HAP-1 (cell line): ENCODE results near the gene COX8A.

Experiments used
- DNase-seq, 2 experiments: peaks; one replicate each; pipeline ENCODE4 v3.0.0-alpha.2; 2016 to 2020; ENCODE audit warnings: low spot score in 2 of 2
- H3K27me3 ChIP-seq: fragments of 250-450 bp; sonication (Bioruptor Pico); 2 replicates; pipeline ENCODE4 v1.5.1; 2020; ENCODE audit warnings: low read depth, mild to moderate bottlenecking, moderate library complexity
- H3K36me3 ChIP-seq: fragments of 250-450 bp; sonication (Bioruptor Pico); replicated peaks from 2 replicates; pipeline ENCODE4 v1.5.1; 2020; ENCODE audit warnings: mild to moderate bottlenecking
- H3K4me1 ChIP-seq: fragments of 250-450 bp; sonication (Bioruptor Pico); 2 replicates; pipeline ENCODE4 v1.5.1; 2020; ENCODE audit warnings: mild to moderate bottlenecking
- H3K4me3 ChIP-seq: fragments of 250-450 bp; sonication (Bioruptor Pico); 2 replicates; pipeline ENCODE4 v1.5.1; 2020; ENCODE audit warnings: mild to moderate bottlenecking, moderate library complexity
- H3K9me3 ChIP-seq: fragments of 250-450 bp; sonication (Bioruptor Pico); 2 replicates; pipeline ENCODE4 v1.5.1; 2020; ENCODE audit warnings: mild to moderate bottlenecking, moderate library complexity
- in situ Hi-C: fragments of 300-500 bp; cut with MboI; formaldehyde crosslinking; loops from 3 replicates; pipeline ENCODE4 v1.14.3; 2020; ENCODE audit warnings: low sequenced_read_pairs, inconsistent platforms, mixed read lengths

COX8A gene

GRCh38 chr11:63974259-63975143, at the start of gene COX8A:
Gene COX8A (plus strand): TSS chr11:63974620. CDS start chr11:63974681, 61 bp downstream.
- Histone ChIP-seq H3K4me1 (peaks cover 8% of the 10 kb centered on the region), H3K27me3 (no peaks in the 10 kb centered on the region)

GRCh38 chr11:63929616-63930015, 44.8 kb upstream of the COX8A start:
- H3K27me3 ChIP-seq: peaks cover 2% of the 10 kb centered on the region; the same call in 1 of the 2 replicates
- no peaks in the 10 kb centered on the region for H3K4me1 ChIP-seq
- H3K4me3 ChIP-seq: no peak overlapping the region
- H3K36me3 ChIP-seq: no peaks in the 10 kb centered on the region
- in situ Hi-C loops: no loop called here
- no peak for DNase-seq
- no peaks in the 10 kb centered on the region for H3K9me3 ChIP-seq

More at GRCh38 chr11:63974259-63975143, at the start of gene COX8A:
- in situ Hi-C loops: no loop called here
- peak; percentile 98 to 100 for DNase-seq
- Histone ChIP-seq H3K9me3 (peaks cover 4% of the 10 kb centered on the region; the same call in 1 of the 2 replicates), H3K4me3 (peak within 1 kb of the TSS; percentile 99), H3K36me3 (peaks cover 19% of the 10 kb centered on the region)

GRCh38 chr11:63931045-63931444, 43.4 kb upstream of the COX8A start:
- Histone ChIP-seq H3K36me3 (no peaks in the 10 kb centered on the region), H3K9me3 (no peaks in the 10 kb centered on the region), H3K27me3 (peaks cover 2% of the 10 kb centered on the region; the same call in 1 of the 2 replicates), H3K4me3 (no peak overlapping the region), H3K4me1 (no peaks in the 10 kb centered on the region)
- in situ Hi-C loops: no loop called here
- DNase-seq: no peak

GRCh38 chr11:63931876-63932275, 42.5 kb upstream of the COX8A start:
- H3K27me3 ChIP-seq: peaks cover 2% of the 10 kb centered on the region; the same call in 1 of the 2 replicates
- in situ Hi-C loops: no loop called here
- DNase-seq: no peak
- H3K9me3 ChIP-seq: no peaks in the 10 kb centered on the region
- H3K4me1 ChIP-seq: no peaks in the 10 kb centered on the region
- no peak overlapping the region for H3K4me3 ChIP-seq
- no peaks in the 10 kb centered on the region for H3K36me3 ChIP-seq

GRCh38 chr11:63933459-63933858, 41.0 kb upstream of the COX8A start:
- no peak overlapping the region for H3K4me3 ChIP-seq
- no peaks in the 10 kb centered on the region for H3K36me3 ChIP-seq
- no peak for DNase-seq
- no peaks in the 10 kb centered on the region; the same call in 1 of the 2 replicates for H3K27me3 ChIP-seq
- peaks cover 3% of the 10 kb centered on the region; the same call in 1 of the 2 replicates for H3K4me1 ChIP-seq
- no peaks in the 10 kb centered on the region for H3K9me3 ChIP-seq
- in situ Hi-C loops: no loop called here

- Histone ChIP-seq H3K27me3 (no peaks in the 10 kb centered on the region), H3K36me3 (0 out of 2 replicates have a peak, but pooled peaks cover 6% of the 10 kb centered on the region), H3K4me1 (peaks cover 3% of the 10 kb centered on the region; the same call in 1 of the 2 replicates), H3K9me3 (no peaks in the 10 kb centered on the region), H3K4me3 (peak overlapping the region; percentile 79)
- in situ Hi-C loops: no loop called here
- peak in 1 of 2 experiments; percentile 52 for DNase-seq
Observed at GRCh38 chr11:63937713-63938478, 36.5 kb upstream of the COX8A start.

- H3K27me3 ChIP-seq: no peaks in the 10 kb centered on the region
- 0 out of 2 replicates have a peak, but pooled peaks cover 7% of the 10 kb centered on the region for H3K36me3 ChIP-seq
- in situ Hi-C loops: no loop called here
- H3K4me3 ChIP-seq: peak within 1 kb of the TSS; percentile 79
- peak; percentile 94 to 97 for DNase-seq
- peaks cover 3% of the 10 kb centered on the region; the same call in 1 of the 2 replicates for H3K4me1 ChIP-seq
- H3K9me3 ChIP-seq: no peaks in the 10 kb centered on the region
Observed at GRCh38 chr11:63938479-63939396, 35.7 kb upstream of the COX8A start, which contains the start of gene NAA40. Gene NAA40 (plus strand): TSS chr11:63939002. CDS start chr11:63939097, 95 bp downstream.

GRCh38 chr11:63939397-63939891, 35.0 kb upstream of the COX8A start:
- in situ Hi-C loops: no loop called here
- Histone ChIP-seq H3K9me3 (no peaks in the 10 kb centered on the region), H3K36me3 (0 out of 2 replicates have a peak, but pooled peaks cover 9% of the 10 kb centered on the region), H3K27me3 (no peaks in the 10 kb centered on the region), H3K4me3 (peak overlapping the region; percentile 79), H3K4me1 (peaks cover 3% of the 10 kb centered on the region; the same call in 1 of the 2 replicates)
- DNase-seq: peak in 1 of 2 experiments; percentile 33

- H3K4me1 ChIP-seq: peaks cover 3% of the 10 kb centered on the region; the same call in 1 of the 2 replicates
- no peaks in the 10 kb centered on the region for H3K9me3 ChIP-seq
- H3K4me3 ChIP-seq: no peak overlapping the region
- no peak for DNase-seq
- in situ Hi-C loops: no loop called here
- peaks cover 9% of the 10 kb centered on the region; the same call in 1 of the 2 replicates for H3K36me3 ChIP-seq
- no peaks in the 10 kb centered on the region for H3K27me3 ChIP-seq
Observed at GRCh38 chr11:63940786-63941185, 33.6 kb upstream of the COX8A start.

- no peak overlapping the region for H3K4me3 ChIP-seq
- H3K27me3 ChIP-seq: no peaks in the 10 kb centered on the region
- in situ Hi-C loops: no loop called here
- no peaks in the 10 kb centered on the region for H3K9me3 ChIP-seq
- H3K4me1 ChIP-seq: peaks cover 3% of the 10 kb centered on the region; the same call in 1 of the 2 replicates
- peaks cover 20% of the 10 kb centered on the region for H3K36me3 ChIP-seq
- DNase-seq: no peak
Observed at GRCh38 chr11:63941901-63942300, 32.5 kb upstream of the COX8A start.

- Histone ChIP-seq H3K27me3 (no peaks in the 10 kb centered on the region), H3K4me1 (peaks cover 3% of the 10 kb centered on the region; the same call in 1 of the 2 replicates), H3K9me3 (no peaks in the 10 kb centered on the region), H3K36me3 (peaks cover 26% of the 10 kb centered on the region), H3K4me3 (no peak overlapping the region)
- no peak for DNase-seq
- in situ Hi-C loops: no loop called here
Observed at GRCh38 chr11:63942803-63943202, 31.6 kb upstream of the COX8A start.

- Histone ChIP-seq H3K4me1 (no peaks in the 10 kb centered on the region), H3K36me3 (peaks cover 34% of the 10 kb centered on the region), H3K4me3 (no peak overlapping the region), H3K9me3 (no peaks in the 10 kb centered on the region), H3K27me3 (no peaks in the 10 kb centered on the region)
- in situ Hi-C loops: loop anchor here (5.0 kb wide), 1 partner anchor 108 kb away; the partner anchor contains the start of gene MARK2
- DNase-seq: no peak
Observed at GRCh38 chr11:63944987-63945386, 29.4 kb upstream of the COX8A start.
